MM.1S (cell line): ENCODE data around the gene TTC34.

Source experiments
- CTCF ChIP-seq: fragments of 300-600 bp; sonication (generic); IDR thresholded peaks from 2 replicates; pipeline ENCODE4 v1.5.1; 2016; ENCODE audit warnings: antibody characterized with exemption, low read length, mixed read lengths
- EZH2 ChIP-seq: fragments of 300-600 bp; sonication (generic); optimal IDR thresholded peaks from 2 replicates; pipeline ENCODE3; 2017; ENCODE audit warnings: low read depth, mild to moderate bottlenecking, antibody characterized with exemption, low read length, mixed read lengths
- EZH2phosphoT487 ChIP-seq: fragments of 300-600 bp; sonication (generic); IDR thresholded peaks from 2 replicates; pipeline ENCODE4 v1.6.1; 2018; ENCODE audit warnings: antibody characterized with exemption, low read length

DNA sequence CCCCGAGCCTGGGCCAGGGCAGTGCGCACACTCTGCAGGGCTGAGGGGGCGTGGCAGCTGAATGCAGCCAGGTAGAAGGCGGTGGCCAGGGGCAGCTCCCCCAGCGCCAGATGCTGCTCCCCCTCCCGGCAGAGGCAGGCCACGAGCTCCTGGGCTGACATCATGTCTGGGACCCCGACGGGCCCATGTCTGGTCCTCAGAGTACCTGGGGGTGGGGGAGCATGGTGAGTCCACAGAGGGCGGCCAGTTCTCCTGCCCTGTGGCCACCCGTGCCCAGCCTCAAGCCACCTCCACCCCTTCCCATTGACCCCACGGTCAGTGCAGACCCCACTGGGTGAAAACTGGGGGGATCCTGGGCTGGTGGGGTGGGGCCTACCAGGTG, 838 bp downstream of the TTC34 start:
- TF ChIP-seq CTCF: no peak
- TF ChIP-seq EZH2: no peak
- no peak for TF ChIP-seq EZH2phosphoT487
